GM06990 (cell line): Measurements from ENCODE around the gene IFI35.
"Not testable (repeated sequence)": the region's sequence is repeated elsewhere in the genome, so short reads cannot be mapped to it uniquely, and the experiment has no call there.

ENCODE experiments used
- DNase-seq: peaks from one replicate; pipeline ENCODE4 v3.0.0-alpha.2; 2011; ENCODE audit not compliant: insufficient read length; ENCODE audit errors: extremely low read depth
- H3K27me3 ChIP-seq: replicated peaks from 2 replicates; pipeline ENCODE4 v1.6.0; 2011; ENCODE audit warnings: low read length; ENCODE audit not compliant: control insufficient read depth, insufficient read depth
- H3K36me3 ChIP-seq: 2 replicates; pipeline ENCODE4 v1.5.1; 2011; ENCODE audit warnings: low read length; ENCODE audit not compliant: control insufficient read depth, insufficient read depth
- H3K4me3 ChIP-seq: replicated peaks from 2 replicates; pipeline ENCODE4 v1.5.1; 2011; ENCODE audit warnings: low read depth, mild to moderate bottlenecking, control low read depth, low read length
- TF ChIP-seq, protein P1 (sequence below): IDR thresholded peaks from 2 replicates; pipeline ENCODE4 v1.5.1; 2011; ENCODE audit warnings: low read length, control low read depth, mild to moderate bottlenecking, inconsistent platforms; ENCODE audit not compliant: insufficient read depth, poor library complexity, severe bottlenecking

Gene IFI35

DNA sequence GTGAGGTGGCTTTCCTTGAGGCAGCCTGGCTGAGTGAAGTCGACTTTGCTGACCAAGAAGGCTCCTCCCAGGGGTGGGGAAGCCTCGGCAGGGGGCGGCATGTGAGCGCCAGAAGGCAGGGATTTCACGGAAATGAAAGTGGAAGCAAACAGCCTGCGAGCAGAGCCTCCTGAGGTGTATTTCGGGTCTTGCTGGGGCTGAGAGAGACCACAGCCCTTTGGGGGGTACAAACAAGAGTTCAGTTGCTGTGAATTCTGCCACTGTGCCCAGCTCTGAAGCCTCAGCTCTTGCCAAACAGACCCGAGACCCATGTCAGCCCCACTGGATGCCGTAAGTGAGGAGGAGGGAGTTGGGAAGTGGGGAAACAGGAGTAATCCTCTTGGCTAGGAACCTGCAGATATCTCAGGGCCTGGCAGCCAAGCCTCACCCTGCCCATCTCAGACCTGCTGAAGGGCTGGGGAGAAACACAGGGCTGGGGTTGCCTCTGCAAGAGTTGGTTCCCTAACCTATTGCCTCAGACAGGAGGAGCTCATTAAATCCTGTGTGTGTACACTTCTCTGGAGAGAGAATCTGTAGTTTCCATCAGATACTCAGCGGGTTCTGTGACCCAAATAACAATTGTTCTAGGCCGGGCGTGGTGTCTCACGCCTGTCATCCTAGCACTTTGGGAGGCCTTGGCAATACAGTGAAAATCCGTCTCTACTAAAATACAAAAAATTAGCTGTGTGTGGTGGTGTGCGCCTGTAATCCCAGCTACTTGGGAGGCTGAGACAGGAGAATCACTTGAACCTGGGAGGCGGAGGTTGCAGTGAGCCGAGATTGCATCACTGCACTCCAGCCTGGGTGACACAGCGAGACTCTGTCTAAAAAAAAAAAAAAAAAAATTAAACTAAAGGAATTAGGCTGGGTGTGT, at the start of gene IFI35:
IFI35 (plus strand) TSS at position 146 of the 913 bp plus-strand sequence; CDS start at position 310, 164 bp downstream.
- DNase-seq: peak; percentile 87
- peak within 1 kb of the TSS; percentile 84 for H3K4me3 ChIP-seq
- H3K36me3 ChIP-seq: peaks cover 19% of the 10 kb centered on the region
- no peaks in the 10 kb centered on the region for H3K27me3 ChIP-seq
- TF ChIP-seq, protein P1, sequence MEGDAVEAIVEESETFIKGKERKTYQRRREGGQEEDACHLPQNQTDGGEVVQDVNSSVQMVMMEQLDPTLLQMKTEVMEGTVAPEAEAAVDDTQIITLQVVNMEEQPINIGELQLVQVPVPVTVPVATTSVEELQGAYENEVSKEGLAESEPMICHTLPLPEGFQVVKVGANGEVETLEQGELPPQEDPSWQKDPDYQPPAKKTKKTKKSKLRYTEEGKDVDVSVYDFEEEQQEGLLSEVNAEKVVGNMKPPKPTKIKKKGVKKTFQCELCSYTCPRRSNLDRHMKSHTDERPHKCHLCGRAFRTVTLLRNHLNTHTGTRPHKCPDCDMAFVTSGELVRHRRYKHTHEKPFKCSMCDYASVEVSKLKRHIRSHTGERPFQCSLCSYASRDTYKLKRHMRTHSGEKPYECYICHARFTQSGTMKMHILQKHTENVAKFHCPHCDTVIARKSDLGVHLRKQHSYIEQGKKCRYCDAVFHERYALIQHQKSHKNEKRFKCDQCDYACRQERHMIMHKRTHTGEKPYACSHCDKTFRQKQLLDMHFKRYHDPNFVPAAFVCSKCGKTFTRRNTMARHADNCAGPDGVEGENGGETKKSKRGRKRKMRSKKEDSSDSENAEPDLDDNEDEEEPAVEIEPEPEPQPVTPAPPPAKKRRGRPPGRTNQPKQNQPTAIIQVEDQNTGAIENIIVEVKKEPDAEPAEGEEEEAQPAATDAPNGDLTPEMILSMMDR: peak; percentile 50

DNA sequence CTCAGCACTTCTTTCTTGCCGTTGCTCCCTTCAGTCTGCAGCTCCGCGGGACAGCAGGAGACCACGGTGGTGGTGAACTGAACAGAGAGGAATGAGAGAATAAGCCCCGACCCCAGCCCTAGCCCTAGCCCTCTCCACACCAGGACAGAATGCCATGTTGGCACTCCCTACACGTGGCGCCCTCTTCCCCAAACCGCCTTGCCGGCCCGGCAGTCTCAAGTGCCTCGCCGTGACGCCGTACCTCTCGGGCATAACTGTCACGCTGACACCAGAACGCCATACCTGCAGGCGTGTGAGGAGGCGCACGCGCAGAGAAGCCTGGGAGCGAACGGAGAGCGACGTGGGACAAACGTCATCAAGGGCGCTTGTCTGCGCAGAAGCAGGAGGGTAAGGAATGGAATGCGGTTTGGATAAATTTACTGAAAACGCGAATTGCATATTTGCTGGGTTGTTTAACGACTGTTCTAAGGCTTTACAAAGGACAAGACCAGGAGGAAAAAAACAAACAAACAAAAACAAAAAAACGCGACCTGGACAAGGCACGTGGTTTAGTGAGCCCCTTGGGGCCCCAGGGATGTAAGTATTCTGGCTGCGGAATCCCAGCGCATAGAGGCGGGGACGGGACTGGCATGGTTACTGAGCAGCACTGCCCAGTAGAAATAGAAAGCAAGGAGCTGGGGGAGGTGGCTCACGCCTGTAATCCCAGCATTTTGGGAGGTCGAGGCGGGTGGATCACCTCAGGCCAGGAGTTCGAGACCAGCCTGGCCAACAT, 42.2 kb upstream of the IFI35 start, which contains the start of gene AARSD1:
AARSD1 (minus strand) TSS at position 294 of the 772 bp plus-strand sequence; CDS start at position 280, 14 bp downstream.
- no peaks in the 10 kb centered on the region for H3K27me3 ChIP-seq
- TF ChIP-seq, protein P1: no peak
- peaks cover 9% of the 10 kb centered on the region for H3K36me3 ChIP-seq
- DNase-seq: peak; percentile 90
- H3K4me3 ChIP-seq: peak within 1 kb of the TSS; percentile 98

DNA sequence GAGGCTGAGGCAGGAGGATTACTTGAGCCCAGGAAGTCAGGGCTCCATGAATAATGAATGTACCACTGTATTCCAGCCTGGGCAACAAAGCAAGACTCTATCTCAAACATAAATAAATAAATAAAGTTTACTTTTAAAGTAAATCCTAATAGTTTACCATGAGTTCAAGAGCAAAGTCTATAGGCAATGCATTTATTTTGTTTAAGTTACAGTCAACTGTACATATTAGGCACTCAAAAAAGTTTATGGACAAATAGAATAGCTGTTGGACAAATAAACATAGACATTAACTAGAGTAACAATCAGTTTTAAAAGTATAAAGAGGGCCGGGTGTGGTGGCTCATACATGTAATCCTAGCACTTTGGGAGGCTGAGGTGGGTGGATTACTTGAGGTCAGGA, 38.7 kb upstream of the IFI35 start:
- Histone ChIP-seq H3K36me3 (no peaks in the 10 kb centered on the region), H3K4me3 (no peak overlapping the region), H3K27me3 (no peaks in the 10 kb centered on the region)
- no peak for DNase-seq
- TF ChIP-seq, protein P1: no peak

DNA sequence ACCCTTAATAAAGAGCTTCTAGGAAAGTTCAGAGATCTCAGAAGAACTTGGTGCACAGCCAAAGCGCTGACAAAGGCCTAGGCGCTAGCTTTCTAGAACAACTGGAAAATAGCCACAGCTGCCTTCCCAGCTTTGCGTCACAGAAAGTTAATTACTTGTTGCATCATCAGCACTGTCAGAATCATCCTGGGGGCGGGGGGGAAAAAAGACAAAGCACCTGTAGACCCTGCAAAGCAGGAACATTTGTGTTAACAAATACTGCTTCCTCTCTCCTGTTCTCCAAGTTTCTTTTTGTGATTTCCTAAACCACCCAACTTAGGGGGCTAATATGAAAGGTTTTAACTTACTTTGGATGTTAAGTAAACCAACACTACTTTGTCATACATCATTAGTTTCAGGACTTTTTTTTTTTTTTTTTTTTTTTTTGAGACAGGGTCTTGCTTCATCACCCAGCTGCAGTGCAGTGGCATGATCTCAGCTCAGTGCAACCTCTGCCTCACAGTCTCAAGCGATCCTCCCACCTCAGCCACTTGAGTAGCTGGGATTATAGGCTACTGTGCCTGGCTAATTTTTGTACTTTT, 37.5 kb upstream of the IFI35 start:
- no peak for DNase-seq

DNA sequence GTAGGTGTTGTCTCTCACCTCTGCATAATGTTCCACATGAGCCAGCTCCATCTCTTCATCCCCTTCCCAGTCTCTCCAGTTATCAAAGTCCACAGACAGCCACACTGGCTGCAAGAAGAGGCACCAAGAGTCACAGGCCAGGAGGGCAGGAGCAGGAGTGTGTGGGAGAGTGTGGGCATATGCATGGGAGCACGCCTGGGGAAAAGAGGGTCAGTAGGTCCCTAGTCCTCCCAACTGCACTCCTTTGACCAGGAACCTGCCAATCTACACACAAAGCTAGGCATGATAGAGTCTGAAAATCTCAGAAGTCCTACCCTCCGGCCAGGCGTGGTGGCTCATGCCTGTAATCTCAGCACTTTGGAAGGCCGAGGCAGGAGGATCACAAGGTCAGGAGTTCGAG, 35.0 kb upstream of the IFI35 start:
- TF ChIP-seq, protein P1: no peak
- no peak overlapping the region for H3K4me3 ChIP-seq
- no peaks in the 10 kb centered on the region for H3K27me3 ChIP-seq
- no peak for DNase-seq
- no peaks in the 10 kb centered on the region for H3K36me3 ChIP-seq

More for the DNA sequence above, 37.5 kb upstream of the IFI35 start:
- no peaks in the 10 kb centered on the region for H3K36me3 ChIP-seq
- H3K4me3 ChIP-seq: no peak overlapping the region
- TF ChIP-seq, protein P1: no peak
- H3K27me3 ChIP-seq: no peaks in the 10 kb centered on the region

DNA sequence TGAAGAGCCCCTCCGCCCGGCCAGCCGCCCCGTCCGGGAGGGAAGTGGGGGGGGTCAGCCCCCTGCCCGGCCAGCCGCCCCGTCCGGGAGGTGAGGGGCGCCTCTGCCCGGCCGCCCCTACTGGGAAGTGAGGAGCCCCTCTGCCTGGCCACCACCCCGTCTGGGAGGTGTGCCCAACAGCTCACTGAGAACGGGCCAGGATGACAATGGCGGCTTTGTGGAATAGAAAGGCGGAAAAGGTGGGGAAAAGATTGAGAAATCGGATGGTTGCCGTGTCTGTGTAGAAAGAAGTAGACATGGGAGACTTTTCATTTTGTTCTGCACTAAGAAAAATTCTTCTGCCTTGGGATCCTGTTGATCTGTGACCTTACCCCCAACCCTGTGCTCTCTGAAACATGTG, 33.3 kb upstream of the IFI35 start:
- not testable (repeated sequence) for H3K36me3 ChIP-seq, DNase-seq, H3K4me3 ChIP-seq, H3K27me3 ChIP-seq
